Amygdala (tissue), 56 donors: Measurements from ENCODE around the gene GNG2.
A peak's percentile ranks its signal among the peaks of the same experiment; 100 is the strongest.

ENCODE experiments used
- DNase-seq, 56 donors: peaks; one replicate each; lab custom pipeline; 2025; lab: John Stamatoyannopoulos, UW

The GNG2 gene

DNA sequence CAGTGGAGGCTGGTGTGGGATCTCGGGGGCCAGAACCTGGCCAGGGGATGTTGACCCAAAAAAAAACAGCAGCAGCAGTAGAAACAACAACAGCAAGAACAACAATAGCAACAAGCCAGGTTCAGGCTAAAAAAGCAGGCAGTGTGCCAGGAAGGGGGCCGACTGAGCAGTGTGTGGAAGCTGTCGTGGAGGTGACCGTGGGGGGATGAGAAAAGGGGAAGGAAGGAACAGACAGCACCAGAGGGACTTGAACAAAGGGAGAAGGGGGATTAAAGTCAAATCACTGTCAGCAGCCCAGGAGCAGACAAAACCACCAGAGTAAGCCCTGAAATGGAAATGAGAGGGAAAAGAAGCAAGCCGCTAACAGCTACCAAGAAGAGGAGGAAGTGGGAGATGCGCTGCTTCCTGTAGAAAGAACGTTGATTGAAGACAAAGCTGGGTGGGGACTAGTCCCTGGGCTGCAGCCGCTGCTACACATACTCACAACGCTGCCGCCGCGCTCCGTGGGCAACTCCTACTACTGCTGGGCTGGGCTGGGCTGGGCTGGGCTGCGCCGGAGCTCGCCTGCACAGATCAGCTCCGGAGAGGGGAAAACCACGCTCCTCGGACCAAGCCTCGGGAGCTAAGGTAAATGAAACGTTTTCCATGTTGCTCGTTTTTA, at the start of gene GNG2:
TSS of gene GNG2 (plus strand) at position 449 of the 661 bp plus-strand sequence. CDS start 90,067 bp downstream, outside the sequence.
- DNase-seq: peak in 52 of 56 donors; percentile 15 to 82 (median 62)

- no peak for DNase-seq
Measured at GRCh38 chr14:51811706-51812105, 48.7 kb upstream of the GNG2 start.

- no peak for DNase-seq
Measured at GRCh38 chr14:51816031-51816430, 44.4 kb upstream of the GNG2 start.

GRCh38 chr14:51817326-51817725, 43.1 kb upstream of the GNG2 start:
- DNase-seq: no peak

GRCh38 chr14:51818748-51819380, 41.5 kb upstream of the GNG2 start:
- DNase-seq: no peak

- DNase-seq: no peak
Measured at GRCh38 chr14:51821822-51822221, 38.6 kb upstream of the GNG2 start.

GRCh38 chr14:51822499-51822898, 37.9 kb upstream of the GNG2 start:
- no peak for DNase-seq

- DNase-seq: no peak
Measured at GRCh38 chr14:51823706-51824105, 36.7 kb upstream of the GNG2 start.

DNA sequence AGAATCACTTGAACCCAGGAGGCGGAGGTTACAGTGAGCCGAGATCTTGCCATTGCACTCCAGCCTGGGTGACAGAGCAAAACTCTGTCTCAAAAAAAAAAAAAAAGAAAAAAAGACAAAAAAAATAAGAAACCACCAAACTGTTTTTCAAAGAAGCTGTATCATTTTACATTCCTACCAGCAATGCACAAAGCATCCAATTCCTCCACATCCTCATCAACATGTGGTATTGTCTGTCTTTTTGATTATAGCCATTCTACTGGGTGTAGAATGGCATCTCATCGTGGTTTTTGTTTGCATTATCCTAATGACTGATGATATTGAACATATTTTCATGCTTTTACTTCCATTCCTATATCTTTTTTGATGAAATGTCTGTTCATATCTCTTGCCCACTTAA, 36.2 kb upstream of the GNG2 start:
- no peak for DNase-seq

DNA sequence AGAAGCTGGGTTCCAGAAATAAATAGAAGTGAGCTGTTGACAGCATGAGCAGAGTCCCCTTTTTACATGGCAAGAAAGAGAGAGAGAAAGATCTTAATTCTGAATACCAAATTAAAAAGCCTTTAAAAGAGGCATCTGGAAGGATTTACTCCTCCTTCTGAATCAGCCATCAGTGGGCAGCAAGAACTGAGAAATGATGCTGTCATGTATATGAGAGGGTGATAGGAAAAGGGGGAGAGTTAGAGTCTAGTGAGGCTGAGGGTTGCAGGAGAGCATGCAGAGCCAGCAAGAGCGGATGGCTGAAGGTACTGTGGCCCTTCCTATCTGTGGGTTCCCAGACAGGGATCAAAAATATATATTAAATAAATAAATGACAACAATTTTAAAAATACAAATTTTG, 34.5 kb upstream of the GNG2 start:
- DNase-seq: peak in 1 of 56 donors; percentile 20

- peak in 1 of 56 donors; percentile 9 for DNase-seq
Measured at GRCh38 chr14:51828017-51828797, 32.2 kb upstream of the GNG2 start.

DNA sequence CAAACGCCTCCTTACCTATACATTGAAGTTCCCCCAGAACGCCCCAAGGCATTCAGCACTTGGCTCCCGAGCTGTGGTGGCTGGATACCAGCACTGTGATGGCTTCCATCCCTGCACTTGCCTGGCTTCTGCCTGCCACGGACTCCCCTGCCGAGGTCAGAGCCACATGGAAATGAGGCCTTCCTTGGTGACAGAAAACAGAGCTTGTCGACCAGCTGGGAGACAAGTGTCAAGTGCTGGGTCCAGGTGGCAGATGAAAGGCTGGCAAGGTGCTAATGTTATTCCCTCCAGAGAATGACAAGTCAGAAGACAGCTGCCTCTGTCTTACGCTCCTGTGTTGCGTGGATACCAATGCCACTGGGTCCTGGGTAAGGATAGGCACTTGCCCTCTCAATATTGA, 26.2 kb upstream of the GNG2 start:
- DNase-seq: no peak

- DNase-seq: no peak
Measured at GRCh38 chr14:51836417-51836816, 24.0 kb upstream of the GNG2 start.

DNA sequence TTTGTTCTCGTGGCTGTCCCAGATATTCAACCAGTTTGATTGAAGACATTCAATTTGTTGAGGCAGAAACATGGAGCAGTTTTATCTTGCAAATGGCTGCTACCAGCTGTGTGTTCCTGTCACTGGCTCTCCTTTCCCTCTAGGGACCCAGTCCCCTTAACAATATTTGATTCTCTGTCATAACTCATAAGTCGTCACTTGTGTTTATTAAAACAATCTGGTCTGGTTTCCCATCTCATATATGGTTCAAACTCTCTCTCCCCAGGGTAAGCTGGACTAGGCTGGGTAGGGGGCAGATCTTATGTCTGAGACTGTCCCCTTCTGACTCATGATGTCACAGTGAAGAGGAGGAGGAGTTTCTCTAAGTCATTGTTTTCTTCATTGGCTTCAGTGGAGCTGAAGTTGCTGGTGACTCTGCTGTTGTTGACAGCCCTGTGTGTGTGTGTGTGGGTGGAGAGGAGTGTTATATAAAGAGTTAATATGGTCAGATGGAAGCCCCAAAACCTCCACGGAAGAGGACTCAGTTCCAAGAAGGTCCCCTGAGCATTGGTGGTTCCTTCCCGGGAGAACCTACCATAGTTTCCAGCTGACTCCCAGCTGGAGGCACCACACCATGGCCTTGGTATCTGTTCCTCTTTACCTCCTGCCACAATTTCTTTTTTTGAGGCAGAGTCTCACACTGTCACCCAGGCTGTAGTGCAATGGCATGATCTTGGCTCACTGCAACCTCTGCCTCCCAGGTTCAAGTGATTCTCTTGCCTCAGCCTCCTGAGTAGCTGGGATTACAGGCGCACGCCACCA, 16.1 kb upstream of the GNG2 start:
- no peak for DNase-seq

DNA sequence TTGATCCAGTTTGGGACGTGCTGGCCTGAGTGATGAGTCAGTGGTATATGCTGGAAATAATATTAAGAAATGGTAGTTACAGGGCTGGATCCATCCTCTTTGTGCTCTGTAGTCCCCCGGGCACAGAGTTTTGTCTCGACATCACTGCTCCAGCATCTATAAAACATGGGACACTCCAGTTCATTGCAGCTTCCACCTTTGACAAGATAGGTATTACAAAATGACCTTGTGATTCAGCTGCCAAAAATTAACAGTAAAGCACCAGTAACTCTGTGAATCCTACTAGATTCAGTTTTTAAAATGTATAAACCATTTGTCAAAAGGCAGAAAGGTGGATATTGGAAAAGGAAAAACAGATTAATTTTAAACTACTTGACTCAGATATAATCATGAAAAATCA, 14.6 kb upstream of the GNG2 start:
- DNase-seq: no peak

DNA sequence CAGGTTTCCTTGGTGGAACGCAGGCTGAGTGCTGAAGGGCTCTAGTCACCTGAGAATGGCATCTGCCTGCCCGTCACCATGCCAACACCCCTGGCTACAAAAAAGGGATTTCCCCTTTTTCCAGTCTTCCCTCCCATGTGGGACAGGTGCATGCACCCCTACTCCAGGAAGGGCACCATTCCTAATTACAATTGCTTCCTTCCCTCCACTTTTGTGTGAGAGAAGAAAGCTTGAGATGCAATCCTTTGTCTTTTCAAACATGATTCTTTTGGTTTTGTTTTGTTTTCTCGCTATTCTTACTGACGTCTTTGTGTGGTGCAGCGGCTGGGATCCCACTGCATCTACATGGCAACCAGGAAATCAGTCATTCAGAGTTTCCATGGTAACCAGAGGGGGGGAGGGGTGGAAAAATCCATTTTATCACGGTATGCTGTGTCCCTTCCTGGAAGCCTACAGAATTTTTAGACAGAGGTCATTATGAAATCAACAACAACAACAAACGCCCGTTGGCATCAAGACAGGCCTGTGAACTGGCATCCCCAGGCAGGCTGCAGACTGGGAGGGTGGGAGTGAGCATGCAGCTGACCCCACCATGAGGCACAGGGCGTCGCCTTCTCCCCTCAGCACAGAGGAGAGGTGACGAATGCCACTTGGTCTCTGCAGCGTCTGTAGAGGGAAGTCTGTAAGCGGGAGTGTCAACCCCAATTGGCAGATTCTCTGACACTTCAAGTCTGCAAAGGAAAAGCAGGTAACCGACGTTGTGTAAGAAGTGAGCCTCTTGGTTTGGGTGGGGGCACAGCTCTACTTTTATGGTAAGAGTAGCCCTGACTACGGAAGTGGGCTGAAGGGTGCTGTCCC, 13.6 kb upstream of the GNG2 start:
- DNase-seq: peak in 28 of 56 donors; percentile 2 to 77 (median 21)

DNA sequence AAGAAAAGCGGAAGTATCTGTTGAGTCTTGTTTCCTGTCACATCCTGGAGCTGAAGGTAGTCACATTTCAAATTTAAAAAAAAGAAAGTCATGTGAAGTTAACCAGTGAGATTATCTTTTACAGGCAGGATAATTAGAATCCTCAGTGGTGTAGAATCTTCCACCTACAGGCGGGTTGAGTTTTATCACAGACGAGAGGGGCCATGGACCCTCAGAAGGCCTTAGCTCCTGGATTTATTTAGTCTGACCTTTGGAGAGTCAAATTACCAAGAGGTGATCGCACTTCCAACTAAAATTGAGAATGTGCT, 13.0 kb upstream of the GNG2 start:
- no peak for DNase-seq

DNA sequence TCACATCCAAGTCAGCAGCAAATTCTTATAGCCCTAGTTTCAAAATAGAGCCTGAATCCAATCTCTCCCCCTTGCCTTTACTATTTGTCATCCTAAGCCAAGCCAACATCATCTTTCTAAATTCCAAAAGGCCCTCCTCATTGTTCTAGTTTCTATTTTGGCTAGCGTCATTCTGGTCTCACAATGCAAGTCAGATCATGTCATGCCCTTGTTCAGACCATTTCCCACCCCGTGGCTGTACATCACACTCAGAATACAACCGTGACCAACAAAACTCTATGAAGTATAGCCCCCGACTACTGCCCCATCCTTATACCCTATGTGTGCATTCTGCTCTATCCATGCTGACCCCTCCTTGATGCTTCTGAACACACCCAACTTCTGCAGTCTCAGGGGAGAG, 12.3 kb upstream of the GNG2 start:
- no peak for DNase-seq

DNA sequence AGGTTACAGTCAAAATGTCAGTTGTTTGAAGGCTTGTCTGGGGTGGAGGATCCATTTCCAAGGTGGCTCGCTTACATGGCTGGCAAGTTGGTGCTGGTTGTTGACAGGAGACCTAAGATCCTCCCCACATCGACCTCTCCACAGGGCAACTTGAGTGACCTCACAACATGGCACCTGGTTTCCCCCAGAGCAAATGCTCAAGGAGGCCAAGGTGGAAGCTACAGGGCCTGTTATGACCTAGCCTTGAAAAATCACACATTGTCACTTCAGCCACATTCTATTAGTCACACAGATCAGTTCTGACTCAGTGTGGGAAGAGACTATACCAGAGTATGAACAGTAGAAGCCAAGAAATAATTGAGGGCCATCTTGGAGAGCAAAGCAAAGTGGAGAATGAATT, 11.3 kb upstream of the GNG2 start:
- no peak for DNase-seq

DNA sequence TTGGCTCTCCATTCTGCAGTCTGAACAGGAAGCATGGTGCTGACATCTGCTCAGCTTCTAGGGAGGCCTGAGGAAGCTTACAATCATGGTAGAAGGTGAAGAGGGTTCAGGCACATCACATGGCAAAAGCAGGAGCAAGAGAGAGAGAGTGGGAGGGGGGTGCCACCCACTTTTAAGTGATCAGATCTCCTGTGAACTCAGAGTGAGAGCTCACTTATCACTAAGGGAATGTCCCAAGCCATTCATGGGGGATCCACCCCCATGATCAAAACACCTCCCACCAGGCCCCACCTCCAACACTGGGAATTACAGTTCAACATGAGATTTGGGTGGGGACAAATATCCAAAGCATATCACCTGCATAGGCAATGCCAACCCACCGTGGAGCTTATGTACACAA, 9.8 kb upstream of the GNG2 start:
- no peak for DNase-seq
